ENCODE measurements around the gene LRRC23. TPM values are rescaled to one million over a fixed set of nuclear protein-coding genes. Genes with fewer than 3 reads are reported as not detected.
A peak's percentile ranks its signal among the peaks of the same experiment; 100 is the strongest.

The LRRC23 gene
- polyA plus RNA-seq, 3 donors = 4.9 to 6.8 (median 5.1) TPM

DNA sequence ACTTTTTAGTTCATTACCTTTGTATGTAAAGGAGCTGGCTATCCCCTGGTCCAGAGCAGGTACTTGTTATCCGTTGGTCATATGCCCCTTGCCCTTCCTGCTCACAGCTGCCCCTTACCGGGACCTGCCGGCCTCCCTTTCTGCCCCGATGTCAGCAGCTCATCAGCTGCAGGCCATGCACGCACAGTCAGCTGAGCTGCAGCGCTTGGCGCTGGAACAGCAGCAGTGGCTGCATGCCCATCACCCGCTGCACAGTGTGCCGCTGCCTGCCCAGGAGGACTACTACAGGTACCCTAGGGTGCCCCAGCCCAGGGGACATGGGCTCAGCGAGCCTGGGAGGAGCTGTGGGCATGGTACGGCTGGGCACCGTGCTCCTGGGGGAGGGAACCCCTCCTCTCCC, 36.6 kb downstream of the LRRC23 start:
- Mint-ChIP-seq H3K9me3 (peaks cover 0 to 2% (median 0%) of the 10 kb centered on the region in 7 donors), H3K4me3 (no peak overlapping the region), H3K27ac (no peak overlapping the region), H3K36me3 (peaks cover 1 to 3% of the 10 kb centered on the region in 2 donors), H3K27me3 (ENCODE audit: low read depth in 3 of 3) (peaks cover 0 to 2% (median 0%) of the 10 kb centered on the region in 3 donors), H3K4me1 (peaks cover 48% of the 10 kb centered on the region)
- H2AFZ ChIP-seq (ENCODE audit: insufficient read depth, low read depth, low read length, poor library complexity, severe bottlenecking) = no peak overlapping the region
- H4K20me1 ChIP-seq (ENCODE audit: insufficient read depth, low read length) = no peaks in the 10 kb centered on the region
- H3K36me3 ChIP-seq (replicated peaks in 1 of 2; ENCODE audit: control insufficient read depth in 1 of 2, insufficient read depth in 2 of 2, low read length in 2 of 2) = no peaks in the 10 kb centered on the region
- WGBS (ENCODE audit: insufficient coverage) = 98% methylated on average over 9 of the region's 12 CpGs
- H3K4me2 ChIP-seq (replicated peaks; ENCODE audit: extremely low read depth, low read length, poor library complexity, severe bottlenecking) = no peak overlapping the region
- TF ChIP-seq, protein P1, sequence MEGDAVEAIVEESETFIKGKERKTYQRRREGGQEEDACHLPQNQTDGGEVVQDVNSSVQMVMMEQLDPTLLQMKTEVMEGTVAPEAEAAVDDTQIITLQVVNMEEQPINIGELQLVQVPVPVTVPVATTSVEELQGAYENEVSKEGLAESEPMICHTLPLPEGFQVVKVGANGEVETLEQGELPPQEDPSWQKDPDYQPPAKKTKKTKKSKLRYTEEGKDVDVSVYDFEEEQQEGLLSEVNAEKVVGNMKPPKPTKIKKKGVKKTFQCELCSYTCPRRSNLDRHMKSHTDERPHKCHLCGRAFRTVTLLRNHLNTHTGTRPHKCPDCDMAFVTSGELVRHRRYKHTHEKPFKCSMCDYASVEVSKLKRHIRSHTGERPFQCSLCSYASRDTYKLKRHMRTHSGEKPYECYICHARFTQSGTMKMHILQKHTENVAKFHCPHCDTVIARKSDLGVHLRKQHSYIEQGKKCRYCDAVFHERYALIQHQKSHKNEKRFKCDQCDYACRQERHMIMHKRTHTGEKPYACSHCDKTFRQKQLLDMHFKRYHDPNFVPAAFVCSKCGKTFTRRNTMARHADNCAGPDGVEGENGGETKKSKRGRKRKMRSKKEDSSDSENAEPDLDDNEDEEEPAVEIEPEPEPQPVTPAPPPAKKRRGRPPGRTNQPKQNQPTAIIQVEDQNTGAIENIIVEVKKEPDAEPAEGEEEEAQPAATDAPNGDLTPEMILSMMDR (IDR thresholded peaks at IDR 0.05) = no peak
- no peak overlapping the region for H3K4me3 ChIP-seq (replicated peaks in 1 of 3; ENCODE audit: low read depth in 2 of 3, low read length in 3 of 3)
- H3K27me3 ChIP-seq (ENCODE audit: control insufficient read depth in 2 of 2, insufficient read depth in 2 of 2, low read length in 2 of 2) = no peaks in the 10 kb centered on the region
- H3K4me1 ChIP-seq (ENCODE audit: control insufficient read depth in 1 of 2, insufficient read depth in 2 of 2, low read length in 2 of 2) = peaks cover 50 to 58% of the 10 kb centered on the region in 2 donors
- no peak overlapping the region for H3K9ac ChIP-seq (ENCODE audit: insufficient read depth, low read length, poor library complexity, severe bottlenecking)
- peak in 1 of 3 donors; percentile 6 for DNase-seq
- no peak overlapping the region for H3K27ac ChIP-seq (ENCODE audit: low read depth in 1 of 2, low read length in 2 of 2)
- H3K9me3 ChIP-seq (replicated peaks in 1 of 2; ENCODE audit: control insufficient read depth in 1 of 2, insufficient read depth in 1 of 2, low read length in 2 of 2) = no peaks in the 10 kb centered on the region
- intact Hi-C loops (cut with micrococcal nuclease) = loop anchor here in 1 of 2 donors (5.0 kb wide), 1 partner anchor 69 kb away; the partner anchor contains the start of gene SPSB2
- peaks cover 11% of the 10 kb centered on the region for H3K79me2 ChIP-seq (ENCODE audit: insufficient read depth, low read length)

DNA sequence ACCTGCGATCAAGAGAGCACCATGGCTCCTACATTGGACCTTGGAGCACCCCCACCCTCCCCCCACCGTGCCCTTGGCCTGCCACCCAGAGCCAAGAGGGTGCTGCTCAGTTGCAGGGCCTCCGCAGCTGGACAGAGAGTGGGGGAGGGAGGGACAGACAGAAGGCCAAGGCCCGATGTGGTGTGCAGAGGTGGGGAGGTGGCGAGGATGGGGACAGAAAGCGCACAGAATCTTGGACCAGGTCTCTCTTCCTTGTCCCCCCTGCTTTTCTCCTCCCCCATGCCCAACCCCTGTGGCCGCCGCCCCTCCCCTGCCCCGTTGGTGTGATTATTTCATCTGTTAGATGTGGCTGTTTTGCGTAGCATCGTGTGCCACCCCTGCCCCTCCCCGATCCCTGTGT, 37.2 kb downstream of the LRRC23 start:
- Mint-ChIP-seq H3K36me3 (peaks cover 1 to 3% of the 10 kb centered on the region in 2 donors), H3K4me1 (peaks cover 48% of the 10 kb centered on the region), H3K27me3 (ENCODE audit: low read depth in 3 of 3) (peaks cover 0 to 2% (median 0%) of the 10 kb centered on the region in 3 donors), H3K27ac (no peak overlapping the region), H3K9me3 (peaks cover 0 to 2% (median 0%) of the 10 kb centered on the region in 7 donors), H3K4me3 (no peak overlapping the region)
- Histone ChIP-seq H3K27ac (ENCODE audit: low read depth in 1 of 2, low read length in 2 of 2) (no peak overlapping the region), H3K4me1 (ENCODE audit: control insufficient read depth in 1 of 2, insufficient read depth in 2 of 2, low read length in 2 of 2) (peaks cover 50 to 58% of the 10 kb centered on the region in 2 donors), H3K9me3 (replicated peaks in 1 of 2; ENCODE audit: control insufficient read depth in 1 of 2, insufficient read depth in 1 of 2, low read length in 2 of 2) (no peaks in the 10 kb centered on the region), H3K79me2 (ENCODE audit: insufficient read depth, low read length) (peaks cover 12% of the 10 kb centered on the region), H3K4me3 (replicated peaks in 1 of 3; ENCODE audit: low read depth in 2 of 3, low read length in 3 of 3) (no peak overlapping the region), H3K9ac (ENCODE audit: insufficient read depth, low read length, poor library complexity, severe bottlenecking) (no peak overlapping the region), H3K4me2 (replicated peaks; ENCODE audit: extremely low read depth, low read length, poor library complexity, severe bottlenecking) (no peak overlapping the region), H2AFZ (ENCODE audit: insufficient read depth, low read depth, low read length, poor library complexity, severe bottlenecking) (no peak overlapping the region), H3K27me3 (ENCODE audit: control insufficient read depth in 2 of 2, insufficient read depth in 2 of 2, low read length in 2 of 2) (no peaks in the 10 kb centered on the region), H3K36me3 (replicated peaks in 1 of 2; ENCODE audit: control insufficient read depth in 1 of 2, insufficient read depth in 2 of 2, low read length in 2 of 2) (no peaks in the 10 kb centered on the region), H4K20me1 (ENCODE audit: insufficient read depth, low read length) (no peaks in the 10 kb centered on the region)
- intact Hi-C loops (cut with micrococcal nuclease) = loop anchor here in 1 of 2 donors (5.0 kb wide), 1 partner anchor 69 kb away; the partner anchor contains the start of gene SPSB2
- TF ChIP-seq, protein P1 (IDR thresholded peaks at IDR 0.05) = no peak
- DNase-seq = no peak
- no CpG with 5 or more reads among the region's 12 CpGs for WGBS (ENCODE audit: insufficient coverage)

Measured in CD14-positive monocyte (primary cell).